ENCODE measurements around the gene STAMBPL1. TPM values are rescaled to one million over a fixed set of nuclear protein-coding genes. Genes with fewer than 3 reads are reported as not detected.

Gene STAMBPL1
- polyA plus RNA-seq, 1 donor from 2014 or later, result 21.9 TPM

DNA sequence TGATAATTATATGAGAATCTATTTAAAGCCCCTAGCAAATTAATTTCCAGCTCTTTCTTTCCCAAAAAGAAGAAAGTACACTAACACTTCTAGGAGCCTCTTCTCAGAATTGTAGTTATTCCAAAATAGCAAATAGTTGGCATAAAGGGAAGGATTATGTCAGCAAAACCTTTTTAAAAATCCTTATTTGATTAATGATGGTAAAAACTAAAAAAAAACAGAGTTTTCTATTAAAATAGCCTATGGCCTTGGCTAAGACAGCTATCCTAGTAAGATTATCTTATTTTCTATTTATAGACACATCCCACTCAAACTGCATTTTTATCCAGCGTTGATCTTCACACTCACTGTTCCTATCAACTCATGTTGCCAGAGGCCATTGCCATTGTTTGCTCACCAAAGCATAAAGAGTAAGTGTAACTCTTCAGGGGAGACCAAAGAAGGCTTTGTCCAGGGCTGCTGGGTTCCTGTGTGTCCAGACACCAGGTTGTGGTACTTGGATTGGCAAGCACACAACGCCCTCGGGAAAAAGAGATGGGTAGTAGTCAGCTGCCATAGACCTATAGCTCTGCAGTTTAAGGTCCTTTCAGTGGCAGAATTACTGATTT lies 41.0 kb downstream of the STAMBPL1 start:
- Histone ChIP-seq H3K9me3 (ENCODE audit: low read length) (no peaks in the 10 kb centered on the region), H4K20me1 (ENCODE audit: insufficient read depth) (no peaks in the 10 kb centered on the region), H3F3A (ENCODE audit: insufficient read depth, low read length, poor library complexity, severe bottlenecking) (no peaks in the 10 kb centered on the region), H3K9ac (ENCODE audit: low read length) (no peak overlapping the region), H3K4me2 (ENCODE audit: low read length) (no peak overlapping the region), H2AFZ (ENCODE audit: low read depth, low read length) (no peak overlapping the region), H3K27ac (ENCODE audit: low read length) (no peak overlapping the region), H3K9me2 (ENCODE audit: insufficient read depth, low read length) (no peaks in the 10 kb centered on the region), H3K4me3 (ENCODE audit: low read length) (no peak overlapping the region), H3K36me3 (ENCODE audit: insufficient read depth, low read length) (peaks cover 8% of the 10 kb centered on the region), H3K79me2 (replicated peaks; ENCODE audit: insufficient read depth, low read length) (no peaks in the 10 kb centered on the region), H3K27me3 (ENCODE audit: insufficient read depth, low read depth, low read length) (no peaks in the 10 kb centered on the region)
- TF ChIP-seq, protein P1, sequence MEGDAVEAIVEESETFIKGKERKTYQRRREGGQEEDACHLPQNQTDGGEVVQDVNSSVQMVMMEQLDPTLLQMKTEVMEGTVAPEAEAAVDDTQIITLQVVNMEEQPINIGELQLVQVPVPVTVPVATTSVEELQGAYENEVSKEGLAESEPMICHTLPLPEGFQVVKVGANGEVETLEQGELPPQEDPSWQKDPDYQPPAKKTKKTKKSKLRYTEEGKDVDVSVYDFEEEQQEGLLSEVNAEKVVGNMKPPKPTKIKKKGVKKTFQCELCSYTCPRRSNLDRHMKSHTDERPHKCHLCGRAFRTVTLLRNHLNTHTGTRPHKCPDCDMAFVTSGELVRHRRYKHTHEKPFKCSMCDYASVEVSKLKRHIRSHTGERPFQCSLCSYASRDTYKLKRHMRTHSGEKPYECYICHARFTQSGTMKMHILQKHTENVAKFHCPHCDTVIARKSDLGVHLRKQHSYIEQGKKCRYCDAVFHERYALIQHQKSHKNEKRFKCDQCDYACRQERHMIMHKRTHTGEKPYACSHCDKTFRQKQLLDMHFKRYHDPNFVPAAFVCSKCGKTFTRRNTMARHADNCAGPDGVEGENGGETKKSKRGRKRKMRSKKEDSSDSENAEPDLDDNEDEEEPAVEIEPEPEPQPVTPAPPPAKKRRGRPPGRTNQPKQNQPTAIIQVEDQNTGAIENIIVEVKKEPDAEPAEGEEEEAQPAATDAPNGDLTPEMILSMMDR (IDR thresholded peaks at IDR 0.05; ENCODE audit: poor library complexity, severe bottlenecking), result no peak
- TF ChIP-seq TAF1 (IDR thresholded peaks at IDR 0.05; ENCODE audit: low read depth) (no peak), RAD21 (conservative IDR thresholded peaks at IDR 0.05) (no peak), REST (IDR thresholded peaks at IDR 0.05; ENCODE audit: borderline replicate concordance) (no peak), MXI1 (conservative IDR thresholded peaks at IDR 0.05; ENCODE audit: poor library complexity, severe bottlenecking) (no peak), EP300 (conservative IDR thresholded peaks at IDR 0.05; ENCODE audit: poor library complexity, severe bottlenecking) (no peak), SMC3 (conservative IDR thresholded peaks at IDR 0.05; ENCODE audit: poor library complexity) (no peak), EZH2 (IDR thresholded peaks at IDR 0.05; ENCODE audit: borderline replicate concordance, insufficient read depth, low read length, poor library complexity, severe bottlenecking) (no peak), POLR2AphosphoS5 (IDR thresholded peaks at IDR 0.05) (no peak)

DNA sequence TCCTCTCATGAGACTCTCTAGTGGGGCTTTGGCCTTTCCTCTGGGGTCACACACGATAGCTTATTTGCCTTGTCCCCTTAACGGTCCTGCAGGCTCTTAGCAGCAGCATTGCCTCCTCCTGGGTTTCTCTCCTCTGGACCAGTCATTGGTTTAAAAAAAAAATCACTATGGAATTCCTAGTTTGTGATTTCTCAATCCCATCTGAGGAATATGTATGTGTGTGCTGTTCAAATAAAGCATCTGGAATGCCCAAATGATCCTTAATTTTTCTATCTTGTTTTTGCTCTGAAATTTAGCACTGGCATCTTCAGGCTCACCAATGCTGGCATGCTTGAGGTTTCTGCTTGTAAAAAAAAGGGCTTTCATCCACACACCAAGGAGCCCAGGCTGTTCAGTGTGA lies 42.0 kb downstream of the STAMBPL1 start:
- Histone ChIP-seq H3K4me3 (ENCODE audit: low read length) (no peak overlapping the region), H3K79me2 (replicated peaks; ENCODE audit: insufficient read depth, low read length) (no peaks in the 10 kb centered on the region), H3K27me3 (ENCODE audit: insufficient read depth, low read depth, low read length) (no peaks in the 10 kb centered on the region), H3K27ac (ENCODE audit: low read length) (no peak overlapping the region), H3K9me2 (ENCODE audit: insufficient read depth, low read length) (no peaks in the 10 kb centered on the region), H4K20me1 (ENCODE audit: insufficient read depth) (no peaks in the 10 kb centered on the region), H3K9me3 (ENCODE audit: low read length) (no peaks in the 10 kb centered on the region), H3K4me2 (ENCODE audit: low read length) (no peak overlapping the region), H3F3A (ENCODE audit: insufficient read depth, low read length, poor library complexity, severe bottlenecking) (no peaks in the 10 kb centered on the region), H2AFZ (ENCODE audit: low read depth, low read length) (no peak overlapping the region), H3K9ac (ENCODE audit: low read length) (no peak overlapping the region), H3K36me3 (ENCODE audit: insufficient read depth, low read length) (peaks cover 8% of the 10 kb centered on the region)
- TF ChIP-seq TAF1 (IDR thresholded peaks at IDR 0.05; ENCODE audit: low read depth) (no peak), SMC3 (conservative IDR thresholded peaks at IDR 0.05; ENCODE audit: poor library complexity) (no peak), REST (IDR thresholded peaks at IDR 0.05; ENCODE audit: borderline replicate concordance) (no peak), POLR2AphosphoS5 (IDR thresholded peaks at IDR 0.05) (no peak), MXI1 (conservative IDR thresholded peaks at IDR 0.05; ENCODE audit: poor library complexity, severe bottlenecking) (no peak), EP300 (conservative IDR thresholded peaks at IDR 0.05; ENCODE audit: poor library complexity, severe bottlenecking) (no peak), EZH2 (IDR thresholded peaks at IDR 0.05; ENCODE audit: borderline replicate concordance, insufficient read depth, low read length, poor library complexity, severe bottlenecking) (no peak), RAD21 (conservative IDR thresholded peaks at IDR 0.05) (no peak)
- TF ChIP-seq, protein P1 (IDR thresholded peaks at IDR 0.05; ENCODE audit: poor library complexity, severe bottlenecking), result no peak

Measured in neural cell (in vitro differentiated cells).